Activated B cell treated with CpG ODN at 0.5 μM for 24 hours (primary cell): Measurements from ENCODE around the gene ARAF. TPM values are rescaled to one million over a fixed set of nuclear protein-coding genes. Genes with fewer than 3 reads are reported as not detected.
"Not testable (repeated sequence)": the region's sequence is repeated elsewhere in the genome, so short reads cannot be mapped to it uniquely, and the experiment has no call there.

ENCODE experiments used
- ATAC-seq: fragments of 200-7000 bp; cut with Tn5 transposase; one replicate; pipeline ENCODE4 v1.10.0; 2021; ENCODE audit warnings: low read depth, mild to moderate bottlenecking, moderate library complexity
- CTCF ChIA-PET: fragments of 350-600 bp; sonication (Branson Sonifier 250); formaldehyde crosslinking; loops from one replicate; lab custom pipeline; 2021; ENCODE audit warnings: antibody characterized with exemption; lab: Charles Lee
- POLR2A ChIA-PET: fragments of 350-600 bp; sonication (Branson Sonifier 250); formaldehyde crosslinking; loops from one replicate; lab custom pipeline; 2021; ENCODE audit warnings: antibody characterized with exemption; lab: Charles Lee
- DNase-seq: peaks from one replicate; pipeline ENCODE4 v3.0.0; 2022
- H3K27ac Mint-ChIP-seq: one replicate; pipeline ENCODE4 v1.8.0; 2020; ENCODE audit warnings: mixed read lengths
- H3K27me3 Mint-ChIP-seq: one replicate; pipeline ENCODE4 v1.8.0; 2021; ENCODE audit warnings: mixed read lengths
- H3K36me3 Mint-ChIP-seq: one replicate; pipeline ENCODE4 v1.8.0; 2021; ENCODE audit warnings: low read depth, mixed read lengths
- H3K4me1 Mint-ChIP-seq: one replicate; pipeline ENCODE4 v1.8.0; 2021; ENCODE audit warnings: mixed read lengths
- H3K4me3 Mint-ChIP-seq: one replicate; pipeline ENCODE4 v1.8.0; 2020; ENCODE audit warnings: mild to moderate bottlenecking, mixed read lengths
- H3K9me3 Mint-ChIP-seq: one replicate; pipeline ENCODE4 v1.8.0; 2020; ENCODE audit warnings: mixed read lengths
- intact Hi-C: fragments of 100-400 bp; cut with micrococcal nuclease; formaldehyde crosslinking; loops from one replicate; pipeline ENCODE4 v1.15.1; 2024
- total RNA-seq: library from RNA; stranded (reverse); gene quantifications from 2 replicates; pipeline ENCODE4 v1.2.3, GENCODE V29; 2022
- TF ChIP-seq, protein P1 (sequence below): fragments of 200-600 bp; IDR thresholded peaks from one replicate; pipeline ENCODE4 v1.8.0; 2022; ENCODE audit warnings: antibody characterized with exemption, mild to moderate bottlenecking

ARAF gene
- 97.2 and 108 TPM in 2 replicates for total RNA-seq

DNA sequence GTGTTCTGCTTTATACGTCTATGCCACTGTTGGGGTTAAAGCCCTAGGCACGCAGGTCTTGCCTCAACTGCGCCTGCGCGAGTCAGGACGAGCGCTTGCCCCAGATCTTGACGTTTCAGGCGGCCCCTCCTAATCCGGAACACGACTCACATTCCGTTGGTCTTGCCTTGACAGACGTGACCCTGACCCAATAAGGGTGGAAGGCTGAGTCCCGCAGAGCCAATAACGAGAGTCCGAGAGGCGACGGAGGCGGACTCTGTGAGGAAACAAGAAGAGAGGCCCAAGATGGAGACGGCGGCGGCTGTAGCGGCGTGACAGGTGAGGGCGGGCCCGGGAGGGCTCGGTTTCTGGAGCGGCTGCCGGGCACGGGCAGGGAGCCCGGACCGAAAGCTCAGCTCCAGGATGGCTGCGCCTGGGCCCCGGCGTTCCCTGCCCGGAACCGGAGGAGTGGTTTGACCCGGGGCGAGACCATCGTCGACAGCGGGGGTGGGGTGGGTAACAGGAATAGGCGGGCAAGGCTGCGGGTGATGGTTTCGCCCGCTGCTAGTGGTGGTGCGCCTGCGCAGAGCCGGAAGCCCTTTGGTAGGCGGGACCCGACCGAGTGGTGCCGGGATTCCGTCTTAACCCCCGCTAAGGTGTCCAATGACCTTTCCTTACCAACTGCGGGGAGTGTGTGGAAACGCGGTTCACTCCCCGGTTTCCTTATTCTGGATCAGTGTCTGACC lies at the start of gene ARAF:
TSS of gene ARAF (plus strand) at position 272 of the 725 bp plus-strand sequence. CDS start 1,763 bp downstream, outside the sequence.
- no peaks in the 10 kb centered on the region for H3K9me3 Mint-ChIP-seq
- peak within 1 kb of the TSS; percentile 89 for H3K4me3 Mint-ChIP-seq
- POLR2A ChIA-PET, result interaction anchor here (0.8 to 2.0 kb wide), 2 partner anchors 70 to 343 kb away, joined by 5 to 13 read pairs; no protein-coding TSS in a partner anchor
- TF ChIP-seq, protein P1, sequence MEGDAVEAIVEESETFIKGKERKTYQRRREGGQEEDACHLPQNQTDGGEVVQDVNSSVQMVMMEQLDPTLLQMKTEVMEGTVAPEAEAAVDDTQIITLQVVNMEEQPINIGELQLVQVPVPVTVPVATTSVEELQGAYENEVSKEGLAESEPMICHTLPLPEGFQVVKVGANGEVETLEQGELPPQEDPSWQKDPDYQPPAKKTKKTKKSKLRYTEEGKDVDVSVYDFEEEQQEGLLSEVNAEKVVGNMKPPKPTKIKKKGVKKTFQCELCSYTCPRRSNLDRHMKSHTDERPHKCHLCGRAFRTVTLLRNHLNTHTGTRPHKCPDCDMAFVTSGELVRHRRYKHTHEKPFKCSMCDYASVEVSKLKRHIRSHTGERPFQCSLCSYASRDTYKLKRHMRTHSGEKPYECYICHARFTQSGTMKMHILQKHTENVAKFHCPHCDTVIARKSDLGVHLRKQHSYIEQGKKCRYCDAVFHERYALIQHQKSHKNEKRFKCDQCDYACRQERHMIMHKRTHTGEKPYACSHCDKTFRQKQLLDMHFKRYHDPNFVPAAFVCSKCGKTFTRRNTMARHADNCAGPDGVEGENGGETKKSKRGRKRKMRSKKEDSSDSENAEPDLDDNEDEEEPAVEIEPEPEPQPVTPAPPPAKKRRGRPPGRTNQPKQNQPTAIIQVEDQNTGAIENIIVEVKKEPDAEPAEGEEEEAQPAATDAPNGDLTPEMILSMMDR, result no peak
- DNase-seq, result peak; percentile 77
- H3K27ac Mint-ChIP-seq, result peak within 1 kb of the TSS; percentile 96
- ATAC-seq, result peak; percentile 88
- peaks cover 44% of the 10 kb centered on the region for H3K4me1 Mint-ChIP-seq
- intact Hi-C loops, result loop anchor here (1.0 to 10.0 kb wide), 10 partner anchors 60 to 416 kb away; partner anchors contain the start of genes ELK1, RBM10, USP11 and ZNF41
- H3K27me3 Mint-ChIP-seq, result no peaks in the 10 kb centered on the region
- peaks cover 30% of the 10 kb centered on the region for H3K36me3 Mint-ChIP-seq
- CTCF ChIA-PET, result no interaction called here

DNA sequence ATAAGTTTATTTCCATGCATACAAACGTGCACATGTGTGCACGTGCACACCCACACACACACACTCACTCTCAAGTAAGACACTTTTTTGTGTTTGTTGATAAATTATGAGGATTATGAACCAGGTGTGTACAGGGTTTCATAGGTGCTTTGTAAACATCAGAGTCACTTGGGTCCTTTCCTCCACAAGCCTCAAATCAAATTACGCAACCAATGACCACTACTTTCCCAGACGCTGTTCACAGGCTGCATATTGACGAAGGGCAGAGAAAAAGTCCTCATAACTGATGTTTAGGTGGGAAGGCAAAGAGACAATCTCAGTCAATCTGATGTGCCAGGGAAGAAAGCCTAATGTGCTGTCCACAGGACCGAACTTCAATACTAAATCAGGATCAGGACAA lies 48.6 kb upstream of the ARAF start:
- POLR2A ChIA-PET, ATAC-seq, H3K9me3 Mint-ChIP-seq, DNase-seq, H3K27me3 Mint-ChIP-seq, CTCF ChIA-PET, intact Hi-C loops, H3K36me3 Mint-ChIP-seq: not testable (repeated sequence)
- Mint-ChIP-seq H3K27ac (peak overlapping the region; percentile 80), H3K4me1 (peaks cover 17% of the 10 kb centered on the region), H3K4me3 (peak overlapping the region; percentile 71)

DNA sequence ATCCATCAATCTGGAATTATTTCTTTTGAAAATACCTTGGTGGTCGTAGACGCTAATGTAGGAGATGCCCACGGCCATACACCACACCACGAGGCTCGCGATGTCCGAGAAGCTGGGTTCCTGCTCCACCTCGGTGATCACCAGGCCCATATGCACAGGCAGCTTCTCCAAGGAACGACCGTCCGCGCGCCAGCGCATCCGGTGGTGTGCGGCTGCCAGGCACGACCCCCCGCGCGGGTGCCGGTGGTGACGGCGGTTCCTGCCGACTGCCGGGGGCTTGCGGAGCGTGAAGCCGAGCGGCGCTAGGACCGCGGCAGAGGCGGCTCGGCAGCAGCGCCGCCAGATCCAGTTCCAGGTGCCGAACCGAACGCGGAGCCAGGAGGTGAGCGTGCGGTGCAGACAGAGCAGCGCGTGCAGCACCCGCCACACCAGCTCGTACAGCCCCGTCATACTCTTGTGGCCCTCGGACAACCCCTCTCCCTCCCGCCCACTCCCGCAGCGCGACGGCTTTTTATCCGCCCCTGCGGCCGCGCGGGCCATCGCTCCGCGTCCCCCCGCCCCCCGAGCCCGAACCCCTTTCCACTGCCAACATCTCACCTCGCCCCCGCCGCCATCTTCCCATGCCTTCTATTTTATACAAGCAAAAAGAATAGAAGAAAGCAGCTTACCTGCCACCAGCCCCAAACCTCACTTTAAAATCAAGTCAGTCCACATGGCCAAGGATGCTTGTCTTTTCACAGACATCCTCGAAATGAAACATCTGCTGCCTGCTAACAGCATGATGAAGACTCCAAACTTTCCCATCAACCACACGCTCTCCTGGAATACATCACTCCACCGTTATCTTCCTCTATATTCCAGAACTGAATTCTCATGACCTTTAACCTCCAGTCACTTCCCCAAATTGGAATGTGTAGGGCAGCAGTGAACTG lies 47.7 kb upstream of the ARAF start:
- intact Hi-C loops, H3K36me3 Mint-ChIP-seq, H3K9me3 Mint-ChIP-seq, H3K27me3 Mint-ChIP-seq: not testable (repeated sequence)
- ChIA-PET POLR2A (interaction anchor here (0.6 to 0.7 kb wide), 2 partner anchors 691 to 1722 kb away, joined by 3 to 4 read pairs; no protein-coding TSS in a partner anchor), CTCF (interaction anchor here (0.7 kb wide), 1 partner anchor 275 kb away, joined by 3 read pairs; no protein-coding TSS in a partner anchor)
- Mint-ChIP-seq H3K4me3 (peak overlapping the region; percentile 88), H3K27ac (peak overlapping the region; percentile 80), H3K4me1 (peaks cover 16% of the 10 kb centered on the region)
- ATAC-seq, result peak; percentile 70
- DNase-seq, result peak; percentile 14

DNA sequence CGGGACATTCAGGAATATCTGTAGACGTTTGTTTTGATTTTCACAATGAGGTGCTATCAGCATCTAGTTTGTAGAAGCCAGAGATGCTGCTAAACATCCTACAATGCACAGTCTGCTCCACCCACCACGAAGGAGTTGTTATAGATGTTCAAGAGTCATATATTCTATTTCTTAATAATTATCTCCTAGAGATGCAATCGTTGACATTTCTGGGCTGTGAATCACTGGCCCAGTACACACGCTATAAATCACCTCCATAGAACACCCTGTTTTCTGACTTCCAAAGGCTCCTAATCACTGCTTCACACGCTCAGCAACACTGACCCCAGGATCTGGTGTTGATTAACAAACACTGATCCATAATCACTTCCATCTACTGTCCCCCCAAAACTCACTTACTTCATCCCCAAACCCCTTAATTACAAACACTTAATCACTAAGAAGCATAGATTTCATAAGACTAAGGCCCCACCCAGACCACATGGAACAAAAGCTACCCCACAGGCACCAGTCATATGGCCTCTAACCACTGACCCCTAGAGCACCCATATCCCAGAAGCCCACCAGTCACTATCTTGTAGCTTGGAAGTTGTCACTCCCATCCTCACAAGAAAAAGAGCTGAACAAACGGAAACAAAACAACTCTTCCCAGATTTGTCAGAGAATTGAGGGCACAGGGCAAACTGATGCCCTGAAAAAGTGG lies 46.3 kb upstream of the ARAF start:
- H3K36me3 Mint-ChIP-seq, result no peaks in the 10 kb centered on the region
- ChIA-PET CTCF (interaction anchor here (0.7 to 1.4 kb wide), 2 partner anchors 9 to 277 kb away, joined by 3 to 5 read pairs; no protein-coding TSS in a partner anchor), POLR2A (interaction anchor here (1.1 kb wide), 1 partner anchor 9 kb away, joined by 3 read pairs; no protein-coding TSS in a partner anchor)
- DNase-seq, result no peak
- H3K4me1 Mint-ChIP-seq, result peaks cover 17% of the 10 kb centered on the region
- no peak overlapping the region for H3K4me3 Mint-ChIP-seq
- ATAC-seq, result no peak
- no peaks in the 10 kb centered on the region for H3K9me3 Mint-ChIP-seq
- H3K27ac Mint-ChIP-seq, result peak overlapping the region; percentile 27
- intact Hi-C loops, result no loop called here
- TF ChIP-seq, protein P1, result no peak
- H3K27me3 Mint-ChIP-seq, result no peaks in the 10 kb centered on the region

DNA sequence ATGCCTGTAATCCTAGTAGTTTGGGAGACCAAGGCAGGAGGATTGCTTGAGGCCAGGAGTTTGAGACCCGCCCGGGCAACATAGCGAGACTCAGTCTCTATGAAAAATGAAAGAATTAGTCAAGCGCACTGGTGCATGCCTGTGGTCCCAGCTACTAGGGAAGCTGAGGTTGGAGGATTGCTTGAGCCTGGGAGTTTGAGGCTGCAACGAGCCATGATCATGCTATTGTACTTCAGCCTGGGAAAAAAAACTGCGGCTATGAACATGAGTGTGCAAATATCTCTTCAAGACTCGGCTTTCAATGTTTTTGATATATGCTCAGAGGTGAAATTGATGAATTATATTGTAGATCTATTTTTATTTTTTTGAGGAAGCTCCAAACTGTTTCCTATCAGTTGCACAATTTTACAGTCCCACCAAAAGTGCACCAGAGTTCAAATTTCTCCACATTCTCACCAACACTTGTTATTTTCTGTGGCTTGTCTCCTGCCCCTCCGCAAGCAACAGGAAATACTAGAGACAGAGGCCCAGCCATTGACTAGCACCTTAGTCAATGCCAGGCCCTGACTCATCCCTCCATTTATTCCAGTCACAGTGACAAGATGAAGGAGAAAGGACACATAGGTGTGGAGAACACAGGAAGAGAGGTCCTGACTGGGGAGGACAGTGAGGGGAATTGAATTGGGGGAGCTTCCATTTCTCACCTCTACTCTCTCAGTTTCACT lies 44.9 kb upstream of the ARAF start:
- CTCF ChIA-PET, result no interaction called here
- H3K27ac Mint-ChIP-seq, result no peak overlapping the region

More for the DNA sequence above, 44.9 kb upstream of the ARAF start:
- H3K4me3 Mint-ChIP-seq, result no peak overlapping the region
- no peaks in the 10 kb centered on the region for H3K27me3 Mint-ChIP-seq
- ATAC-seq (no peak), DNase-seq (no peak)
- H3K36me3 Mint-ChIP-seq, result no peaks in the 10 kb centered on the region
- POLR2A ChIA-PET, result no interaction called here
- H3K9me3 Mint-ChIP-seq, result no peaks in the 10 kb centered on the region
- H3K4me1 Mint-ChIP-seq, result peaks cover 17% of the 10 kb centered on the region
- TF ChIP-seq, protein P1, result no peak
- intact Hi-C loops, result no loop called here
